ENCODE results near the gene RD3L. TPM values are rescaled to one million over a fixed set of nuclear protein-coding genes. Genes with fewer than 3 reads are reported as not detected.

RD3L gene
- not detected in 2 replicates for total RNA-seq

GRCh38 chr14:103941973-103942736 is at the start of gene RD3L:
Gene RD3L, minus strand, starts transcription at chr14:103942529. Its CDS starts 834 bp downstream, at chr14:103941695.

DNA sequence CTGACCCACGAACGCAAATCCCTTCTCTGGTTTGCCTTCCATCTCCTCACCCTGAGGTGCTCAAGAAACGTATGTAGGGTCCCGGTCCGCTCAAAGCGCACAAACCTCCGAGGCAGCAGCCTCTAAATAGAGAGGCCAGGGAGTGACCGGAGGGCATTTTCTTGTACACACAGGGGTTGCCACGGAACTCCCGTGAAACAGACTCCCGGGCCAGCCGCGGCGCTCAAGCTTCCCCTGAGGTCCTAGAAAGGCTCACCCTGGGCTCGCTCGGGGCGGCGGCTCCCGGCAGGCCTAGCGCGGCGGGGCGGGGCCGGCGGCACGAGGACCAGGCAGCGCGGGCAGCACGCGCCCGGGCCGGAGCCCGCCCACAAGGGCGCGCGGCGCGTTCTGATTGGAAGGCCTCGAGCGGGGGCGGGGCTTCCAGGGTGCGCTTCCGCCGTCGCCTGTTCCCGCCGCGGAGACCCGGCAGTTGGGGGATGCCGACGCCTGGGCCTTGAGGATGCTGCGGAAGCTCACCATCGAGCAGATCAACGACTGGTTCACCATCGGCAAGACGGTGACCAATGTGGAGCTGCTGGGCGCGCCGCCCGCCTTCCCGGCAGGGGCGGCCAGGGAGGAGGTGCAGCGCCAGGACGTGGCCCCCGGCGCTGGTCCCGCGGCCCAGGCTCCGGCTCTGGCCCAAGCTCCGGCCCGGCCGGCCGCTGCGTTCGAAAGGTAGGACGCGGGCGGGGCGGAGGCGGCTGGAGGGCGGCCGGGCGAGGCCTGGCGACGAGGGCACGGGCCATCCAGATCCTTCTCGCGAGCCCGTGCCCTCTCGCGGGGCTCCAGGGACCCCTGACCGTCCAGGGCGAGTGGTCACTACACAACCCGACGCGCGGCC is 14.1 kb downstream of the RD3L start, which contains the start of gene TDRD9:
Gene TDRD9, plus strand, starts transcription at position 446 of the 880 bp plus-strand sequence. Its CDS starts 54 bp downstream, at position 500.

Other genes with a start within 250 kb of the RD3L start
- 3.6 and 13.5 TPM in 2 replicates for gene XRCC3, start 227.1 kb downstream of the RD3L start, total RNA-seq
- gene ZFYVE21, start 226.7 kb downstream of the RD3L start, total RNA-seq = 51.6 and 60.8 TPM in 2 replicates
- 2.2 and 4.6 TPM in 2 replicates for gene PPP1R13B, start 95.0 kb downstream of the RD3L start, total RNA-seq
- gene TDRD9, start 14.1 kb downstream of the RD3L start, total RNA-seq = 0.31 and 1.2 TPM in 2 replicates
- not detected in 2 replicates for gene ASPG, start 143.2 kb upstream of the RD3L start, total RNA-seq
- gene KIF26A, start 196.1 kb upstream of the RD3L start, total RNA-seq = not detected in 2 replicates

Measured in cardiac ventricle fibroblast (primary cell).